ENCODE data around the gene MEF2B. TPM values are rescaled to one million over a fixed set of nuclear protein-coding genes. Genes with fewer than 3 reads are reported as not detected.
A peak's percentile ranks its signal among the peaks of the same experiment; 100 is the strongest.

MEF2B gene
- total and polyA plus RNA-seq, 10 of the 15 experiments (the other 5 are each of a cell fraction or from before 2014, with no cell fraction given): 0.09 to 33.0 (median 8.9) TPM

DNA sequence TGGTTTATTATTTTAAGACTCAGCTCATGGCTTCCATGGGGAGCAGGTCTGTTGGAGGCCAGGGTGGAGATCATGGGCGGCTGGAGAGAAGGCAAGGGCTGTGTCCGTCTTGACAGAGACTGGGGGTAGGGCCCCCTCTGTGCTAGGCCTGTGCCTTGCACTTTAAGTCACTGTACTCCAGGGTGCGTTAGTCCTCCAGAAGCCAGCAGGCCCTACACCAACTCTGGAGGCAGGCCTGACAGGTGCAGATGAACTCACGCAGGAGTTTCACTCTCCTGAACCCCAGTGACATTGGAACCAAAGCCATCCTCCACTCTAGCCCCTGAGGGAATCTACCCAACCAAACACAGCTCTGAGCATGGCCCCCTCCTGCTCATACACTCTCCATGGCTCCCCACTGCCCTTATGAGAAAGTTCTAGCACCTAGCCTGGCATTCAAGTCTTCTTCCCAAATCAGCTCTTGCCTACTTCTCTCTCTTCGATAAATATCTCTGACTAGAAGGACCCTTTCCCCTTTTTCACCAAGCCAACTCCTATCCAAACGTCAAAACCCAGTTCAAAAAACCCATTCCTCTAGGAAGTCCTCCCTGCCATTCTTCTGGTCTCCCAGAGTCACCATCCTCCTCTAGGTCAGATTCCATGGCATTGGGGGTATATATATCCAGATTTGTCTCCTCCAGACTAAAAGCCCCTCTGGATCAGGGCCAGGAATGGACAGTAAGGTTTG lies 15.1 kb downstream of the MEF2B start (continued):
- no peak for TF ChIP-seq YBX1 (IDR thresholded peaks at IDR 0.05)
- no peak for TF ChIP-seq TAF1 (IDR thresholded peaks at IDR 0.05; ENCODE audit: borderline replicate concordance, low read depth, low read length)
- TF ChIP-seq, protein P1, sequence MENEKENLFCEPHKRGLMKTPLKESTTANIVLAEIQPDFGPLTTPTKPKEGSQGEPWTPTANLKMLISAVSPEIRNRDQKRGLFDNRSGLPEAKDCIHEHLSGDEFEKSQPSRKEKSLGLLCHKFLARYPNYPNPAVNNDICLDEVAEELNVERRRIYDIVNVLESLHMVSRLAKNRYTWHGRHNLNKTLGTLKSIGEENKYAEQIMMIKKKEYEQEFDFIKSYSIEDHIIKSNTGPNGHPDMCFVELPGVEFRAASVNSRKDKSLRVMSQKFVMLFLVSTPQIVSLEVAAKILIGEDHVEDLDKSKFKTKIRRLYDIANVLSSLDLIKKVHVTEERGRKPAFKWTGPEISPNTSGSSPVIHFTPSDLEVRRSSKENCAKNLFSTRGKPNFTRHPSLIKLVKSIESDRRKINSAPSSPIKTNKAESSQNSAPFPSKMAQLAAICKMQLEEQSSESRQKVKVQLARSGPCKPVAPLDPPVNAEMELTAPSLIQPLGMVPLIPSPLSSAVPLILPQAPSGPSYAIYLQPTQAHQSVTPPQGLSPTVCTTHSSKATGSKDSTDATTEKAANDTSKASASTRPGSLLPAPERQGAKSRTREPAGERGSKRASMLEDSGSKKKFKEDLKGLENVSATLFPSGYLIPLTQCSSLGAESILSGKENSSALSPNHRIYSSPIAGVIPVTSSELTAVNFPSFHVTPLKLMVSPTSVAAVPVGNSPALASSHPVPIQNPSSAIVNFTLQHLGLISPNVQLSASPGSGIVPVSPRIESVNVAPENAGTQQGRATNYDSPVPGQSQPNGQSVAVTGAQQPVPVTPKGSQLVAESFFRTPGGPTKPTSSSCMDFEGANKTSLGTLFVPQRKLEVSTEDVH (IDR thresholded peaks at IDR 0.05; ENCODE audit: low read depth, partially characterized antibody): no peak
- TF ChIP-seq ZNF622 (IDR thresholded peaks at IDR 0.05): no peak
- no peak for TF ChIP-seq SMAD5 (IDR thresholded peaks at IDR 0.05; ENCODE audit: low read depth)
- peak; percentile 82 for TF ChIP-seq SMARCA5 (IDR thresholded peaks at IDR 0.05)
- TF ChIP-seq, protein P2, sequence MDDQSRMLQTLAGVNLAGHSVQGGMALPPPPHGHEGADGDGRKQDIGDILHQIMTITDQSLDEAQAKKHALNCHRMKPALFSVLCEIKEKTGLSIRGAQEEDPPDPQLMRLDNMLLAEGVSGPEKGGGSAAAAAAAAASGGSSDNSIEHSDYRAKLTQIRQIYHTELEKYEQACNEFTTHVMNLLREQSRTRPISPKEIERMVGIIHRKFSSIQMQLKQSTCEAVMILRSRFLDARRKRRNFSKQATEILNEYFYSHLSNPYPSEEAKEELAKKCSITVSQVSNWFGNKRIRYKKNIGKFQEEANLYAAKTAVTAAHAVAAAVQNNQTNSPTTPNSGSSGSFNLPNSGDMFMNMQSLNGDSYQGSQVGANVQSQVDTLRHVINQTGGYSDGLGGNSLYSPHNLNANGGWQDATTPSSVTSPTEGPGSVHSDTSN (IDR thresholded peaks at IDR 0.05; ENCODE audit: insufficient replicate concordance, low read depth, low read length): no peak
- peak; percentile 28; the same call in 1 of the 2 replicates for TF ChIP-seq RAD21 (IDR thresholded peaks at IDR 0.05; ENCODE audit: insufficient read depth, low read depth, low read length)
- TF ChIP-seq, protein P3, sequence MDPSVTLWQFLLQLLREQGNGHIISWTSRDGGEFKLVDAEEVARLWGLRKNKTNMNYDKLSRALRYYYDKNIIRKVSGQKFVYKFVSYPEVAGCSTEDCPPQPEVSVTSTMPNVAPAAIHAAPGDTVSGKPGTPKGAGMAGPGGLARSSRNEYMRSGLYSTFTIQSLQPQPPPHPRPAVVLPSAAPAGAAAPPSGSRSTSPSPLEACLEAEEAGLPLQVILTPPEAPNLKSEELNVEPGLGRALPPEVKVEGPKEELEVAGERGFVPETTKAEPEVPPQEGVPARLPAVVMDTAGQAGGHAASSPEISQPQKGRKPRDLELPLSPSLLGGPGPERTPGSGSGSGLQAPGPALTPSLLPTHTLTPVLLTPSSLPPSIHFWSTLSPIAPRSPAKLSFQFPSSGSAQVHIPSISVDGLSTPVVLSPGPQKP (IDR thresholded peaks at IDR 0.05; ENCODE audit: low read depth, low read length): no peak
- TF ChIP-seq ZNF274 (IDR thresholded peaks at IDR 0.05; ENCODE audit: insufficient read depth, insufficient read length): no peak
